Measurements from ENCODE around the gene RPS6KA2. TPM values are rescaled to one million over a fixed set of nuclear protein-coding genes. Genes with fewer than 3 reads are reported as not detected.

Gene RPS6KA2
- total RNA-seq, 4 donors from 2014 or later: 55.4 to 119 (median 76.4) TPM

DNA sequence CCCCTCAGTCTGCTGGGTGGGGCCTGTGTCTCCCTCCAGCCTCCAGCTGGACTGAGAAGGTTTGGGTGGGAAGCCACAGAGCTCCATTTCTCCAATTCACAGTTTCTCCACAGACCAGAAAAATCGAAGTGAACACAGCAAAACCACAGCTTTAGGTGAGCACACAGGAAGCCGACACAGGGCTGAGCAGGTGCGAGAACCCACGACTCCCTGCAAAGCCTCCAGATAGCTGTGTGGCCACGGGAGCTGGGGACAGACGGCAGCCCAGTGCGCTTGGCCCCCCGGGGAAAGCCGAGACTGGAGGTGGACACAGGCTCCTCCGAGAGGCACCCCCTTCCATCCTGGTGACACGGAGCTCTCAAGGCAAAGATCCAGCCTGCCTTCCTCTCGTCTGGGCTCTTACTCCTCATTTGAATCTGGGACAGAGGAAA, 215.3 kb downstream of the RPS6KA2 start:
- peaks cover 0 to 56% of the 10 kb centered on the region in 2 donors for H3K36me3 ChIP-seq
- H3K4me3 ChIP-seq: no peak overlapping the region
- TF ChIP-seq POLR2AphosphoS5 (IDR thresholded peaks at IDR 0.05): no peak
- no peak for TF ChIP-seq CTCF (IDR thresholded peaks at IDR 0.05)
- no peak for TF ChIP-seq POLR2A (IDR thresholded peaks at IDR 0.05)
- TF ChIP-seq EP300 (IDR thresholded peaks at IDR 0.05): no peak
- H3K9me3 ChIP-seq: no peaks in the 10 kb centered on the region
- no peaks in the 10 kb centered on the region for H3K4me1 ChIP-seq
- no peaks in the 10 kb centered on the region for H3K27me3 ChIP-seq
- no peak for ATAC-seq
- H3K27ac ChIP-seq: no peak overlapping the region
- WGBS, 2 donors (ENCODE audit: low coverage in 1 of 2): 90% methylated on average over 4 of the region's 12 CpGs; no CpG with 5 or more reads in 1 of the 2 donors

DNA sequence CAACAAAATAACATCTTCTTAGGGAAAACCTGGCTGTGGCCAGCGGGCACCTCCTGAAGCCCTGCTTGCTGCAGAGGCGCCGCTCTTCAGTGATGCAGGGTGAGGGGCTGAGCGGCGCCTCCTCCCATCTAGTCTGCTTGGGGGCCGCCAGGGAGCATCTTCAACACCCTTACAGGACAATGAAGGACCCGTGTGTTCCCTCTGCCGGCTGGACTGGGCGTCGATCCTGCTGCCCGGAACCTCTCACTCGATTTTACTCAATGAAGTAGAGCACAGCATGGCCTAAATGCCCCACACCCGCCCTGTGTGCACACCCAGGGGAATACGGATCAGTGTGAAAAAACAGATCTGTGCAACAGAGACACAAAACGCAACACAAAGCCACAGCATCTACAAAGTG, 215.8 kb downstream of the RPS6KA2 start:
- 69 to 83% methylated on average over 4 of the region's 15 CpGs for WGBS, 2 donors (ENCODE audit: low coverage in 1 of 2)
- TF ChIP-seq CTCF (IDR thresholded peaks at IDR 0.05) (no peak), POLR2AphosphoS5 (IDR thresholded peaks at IDR 0.05) (no peak), POLR2A (IDR thresholded peaks at IDR 0.05) (no peak), EP300 (IDR thresholded peaks at IDR 0.05) (no peak)
- Histone ChIP-seq H3K27me3 (no peaks in the 10 kb centered on the region), H3K9me3 (no peaks in the 10 kb centered on the region), H3K4me3 (no peak overlapping the region), H3K4me1 (no peaks in the 10 kb centered on the region), H3K27ac (no peak overlapping the region), H3K36me3 (peaks cover 0 to 52% of the 10 kb centered on the region in 2 donors)
- no peak for ATAC-seq

DNA sequence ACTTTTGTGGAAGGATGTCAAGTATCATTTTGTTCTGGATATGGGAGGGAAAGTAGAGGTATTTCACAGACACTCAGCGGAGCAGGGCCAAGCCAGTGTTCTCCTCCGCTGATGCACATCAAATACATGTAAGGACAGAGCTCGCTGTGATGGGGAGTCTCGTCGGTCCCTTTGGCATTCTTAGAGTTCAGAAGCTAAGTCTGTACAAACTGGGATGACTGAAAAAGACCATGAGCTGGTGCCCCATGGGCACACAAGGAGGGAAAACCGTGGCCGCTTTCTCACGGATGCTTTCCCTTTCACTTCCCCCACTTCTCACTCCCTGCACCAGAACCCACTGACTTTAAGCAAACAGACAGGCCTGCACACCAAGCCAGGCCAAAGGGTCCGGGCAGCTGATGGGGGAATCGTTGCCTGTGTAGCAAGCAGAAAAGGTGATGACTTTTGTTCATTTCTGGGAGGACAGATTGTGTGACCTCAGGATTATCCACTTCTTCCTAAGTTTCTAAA, 216.6 kb downstream of the RPS6KA2 start:
- TF ChIP-seq POLR2AphosphoS5 (IDR thresholded peaks at IDR 0.05): no peak
- no peak for TF ChIP-seq POLR2A (IDR thresholded peaks at IDR 0.05)
- TF ChIP-seq EP300 (IDR thresholded peaks at IDR 0.05): no peak
- TF ChIP-seq CTCF (IDR thresholded peaks at IDR 0.05): no peak
- H3K27ac ChIP-seq: no peak overlapping the region
- H3K9me3 ChIP-seq: no peaks in the 10 kb centered on the region
- peaks cover 0 to 47% of the 10 kb centered on the region in 2 donors for H3K36me3 ChIP-seq
- no peaks in the 10 kb centered on the region for H3K4me1 ChIP-seq
- no peaks in the 10 kb centered on the region for H3K27me3 ChIP-seq
- ATAC-seq: no peak
- 81 to 89% methylated on average over 3 to 5 of the region's 10 CpGs for WGBS, 2 donors (ENCODE audit: low coverage in 1 of 2)
- H3K4me3 ChIP-seq: no peak overlapping the region

DNA sequence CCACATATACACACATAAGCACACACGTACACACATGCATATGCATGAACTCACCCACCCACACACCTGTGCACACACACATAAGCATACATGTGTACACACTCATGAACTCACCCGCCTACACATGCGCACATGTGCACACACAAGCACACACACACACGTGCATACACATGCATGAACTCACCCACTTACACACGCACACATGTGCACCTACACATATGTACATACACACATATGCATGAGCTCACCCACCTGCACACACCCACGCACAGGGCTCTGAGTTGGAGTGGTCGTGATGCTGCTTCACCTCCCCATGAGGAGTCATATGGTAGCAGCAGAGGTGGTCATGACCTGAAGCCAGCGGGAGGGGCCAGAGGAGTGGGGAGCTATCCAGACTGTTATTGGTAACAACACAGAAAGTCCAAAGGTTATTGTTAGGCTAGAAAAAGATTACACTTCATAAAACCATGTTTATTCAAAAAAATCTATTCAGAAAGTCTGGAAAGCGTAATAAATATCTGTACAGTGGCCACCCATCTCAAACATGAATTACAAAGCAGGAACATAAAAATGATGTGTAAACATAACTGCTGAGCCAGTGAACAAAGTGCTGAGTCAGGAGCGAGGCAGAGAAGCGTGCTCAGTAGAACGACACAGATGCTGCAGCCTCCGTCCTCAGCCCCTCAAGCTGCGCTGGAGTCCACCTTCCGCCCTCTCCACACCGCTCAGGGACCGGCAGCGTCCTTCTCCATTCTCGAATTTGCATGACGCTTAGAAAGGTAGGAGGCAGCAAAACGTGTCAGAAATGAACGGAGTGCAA, 217.9 kb downstream of the RPS6KA2 start:
- WGBS, 2 donors (ENCODE audit: low coverage in 1 of 2): 74 to 76% methylated on average over 13 to 21 of the region's 22 CpGs

More for the DNA sequence above, 217.9 kb downstream of the RPS6KA2 start:
- no peaks in the 10 kb centered on the region for H3K27me3 ChIP-seq
- H3K9me3 ChIP-seq: no peaks in the 10 kb centered on the region
- peaks cover 0 to 34% of the 10 kb centered on the region in 2 donors for H3K36me3 ChIP-seq
- H3K4me3 ChIP-seq: no peak overlapping the region
- ATAC-seq: no peak
- H3K4me1 ChIP-seq: no peaks in the 10 kb centered on the region
- TF ChIP-seq POLR2AphosphoS5 (IDR thresholded peaks at IDR 0.05) (peak; percentile 4), CTCF (IDR thresholded peaks at IDR 0.05) (no peak)
- no peak overlapping the region for H3K27ac ChIP-seq

All from gastroesophageal sphincter (tissue), 4 donors.